ENCODE measurements around the gene SLC47A1.

Gene SLC47A1

GRCh38 chr17:19621697-19622096 lies 88.0 kb downstream of the SLC47A1 start:
- Histone ChIP-seq H3K4me1 (no peaks in the 10 kb centered on the region), H3K4me3 (no peak overlapping the region), H3K9me3 (peaks cover 22% of the 10 kb centered on the region), H3K27me3 (ENCODE audit: low read depth) (no peaks in the 10 kb centered on the region), H3K36me3 (replicated peaks) (no peaks in the 10 kb centered on the region)
- no peak for DNase-seq (ENCODE audit: low spot score in 2 of 2)
- in situ Hi-C loops (cut with MboI; ENCODE audit: low sequenced_read_pairs) = no loop called here

GRCh38 chr17:19626079-19626478 lies 92.4 kb downstream of the SLC47A1 start:
- H3K4me3 ChIP-seq = no peak overlapping the region
- peaks cover 3% of the 10 kb centered on the region; the same call in 1 of the 2 replicates for H3K9me3 ChIP-seq
- no peak for DNase-seq (ENCODE audit: low spot score in 2 of 2)
- H3K4me1 ChIP-seq = no peaks in the 10 kb centered on the region
- in situ Hi-C loops (cut with MboI; ENCODE audit: low sequenced_read_pairs) = loop anchor here (25.0 kb wide), 1 partner anchor 639 kb away; no protein-coding TSS in a partner anchor
- H3K36me3 ChIP-seq (replicated peaks) = no peaks in the 10 kb centered on the region
- no peaks in the 10 kb centered on the region for H3K27me3 ChIP-seq (ENCODE audit: low read depth)

Data from HAP-1 (cell line).